ENCODE data around the gene TPK1. TPM values are rescaled to one million over a fixed set of nuclear protein-coding genes. Genes with fewer than 3 reads are reported as not detected.

The TPK1 gene
- total RNA-seq, 4 donors from 2014 or later: 2.5 to 22.7 (median 18.7) TPM

DNA sequence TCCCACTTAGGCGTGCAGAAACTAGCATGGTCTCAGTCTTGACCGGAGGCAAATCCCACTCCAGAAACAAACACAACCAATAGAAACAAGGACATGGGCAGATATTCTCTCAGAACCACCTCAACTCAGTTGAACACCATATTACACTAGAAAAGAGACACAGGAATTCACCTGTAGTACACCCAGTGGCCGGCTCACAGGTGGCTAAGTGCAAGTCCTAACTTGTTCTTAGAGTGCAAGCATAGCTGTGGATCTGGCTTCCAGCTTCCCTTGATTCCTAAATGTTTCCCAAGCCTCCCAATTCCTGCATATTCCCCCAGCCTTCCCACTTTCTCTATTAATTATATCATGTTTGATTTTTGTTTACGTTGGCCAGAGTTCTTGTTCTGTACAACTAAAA lies 164.4 kb downstream of the TPK1 start:
- Histone ChIP-seq H3K9me3 (no peaks in the 10 kb centered on the region), H3K4me3 (no peak overlapping the region), H3K27me3 (no peaks in the 10 kb centered on the region), H3K4me1 (no peaks in the 10 kb centered on the region), H3K27ac (no peak overlapping the region), H3K36me3 (no peaks in the 10 kb centered on the region)
- no peak for DNase-seq
- TF ChIP-seq POLR2A (IDR thresholded peaks at IDR 0.05): no peak
- TF ChIP-seq, protein P1, sequence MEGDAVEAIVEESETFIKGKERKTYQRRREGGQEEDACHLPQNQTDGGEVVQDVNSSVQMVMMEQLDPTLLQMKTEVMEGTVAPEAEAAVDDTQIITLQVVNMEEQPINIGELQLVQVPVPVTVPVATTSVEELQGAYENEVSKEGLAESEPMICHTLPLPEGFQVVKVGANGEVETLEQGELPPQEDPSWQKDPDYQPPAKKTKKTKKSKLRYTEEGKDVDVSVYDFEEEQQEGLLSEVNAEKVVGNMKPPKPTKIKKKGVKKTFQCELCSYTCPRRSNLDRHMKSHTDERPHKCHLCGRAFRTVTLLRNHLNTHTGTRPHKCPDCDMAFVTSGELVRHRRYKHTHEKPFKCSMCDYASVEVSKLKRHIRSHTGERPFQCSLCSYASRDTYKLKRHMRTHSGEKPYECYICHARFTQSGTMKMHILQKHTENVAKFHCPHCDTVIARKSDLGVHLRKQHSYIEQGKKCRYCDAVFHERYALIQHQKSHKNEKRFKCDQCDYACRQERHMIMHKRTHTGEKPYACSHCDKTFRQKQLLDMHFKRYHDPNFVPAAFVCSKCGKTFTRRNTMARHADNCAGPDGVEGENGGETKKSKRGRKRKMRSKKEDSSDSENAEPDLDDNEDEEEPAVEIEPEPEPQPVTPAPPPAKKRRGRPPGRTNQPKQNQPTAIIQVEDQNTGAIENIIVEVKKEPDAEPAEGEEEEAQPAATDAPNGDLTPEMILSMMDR (IDR thresholded peaks at IDR 0.05): no peak

DNA sequence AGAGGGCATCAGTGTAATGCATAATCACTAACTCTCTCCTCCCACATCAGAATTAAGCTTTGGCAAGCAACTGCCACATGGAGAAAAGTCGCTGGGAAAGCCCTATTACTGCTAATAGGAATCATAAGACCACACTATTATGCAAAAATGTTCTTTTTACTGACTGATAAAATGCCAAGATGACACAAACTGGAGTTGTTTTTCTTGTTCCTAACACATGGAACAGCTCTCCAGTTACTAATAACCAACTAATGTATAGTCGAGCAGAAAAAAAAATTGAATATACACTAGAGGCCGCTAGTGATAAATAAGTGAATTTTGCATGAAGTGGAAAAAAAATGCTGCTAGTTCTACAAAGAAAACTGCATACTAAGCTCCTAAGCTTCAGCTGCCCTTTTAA lies 165.6 kb downstream of the TPK1 start:
- Histone ChIP-seq H3K27ac (no peak overlapping the region), H3K36me3 (no peaks in the 10 kb centered on the region), H3K27me3 (no peaks in the 10 kb centered on the region), H3K9me3 (no peaks in the 10 kb centered on the region), H3K4me1 (no peaks in the 10 kb centered on the region), H3K4me3 (no peak overlapping the region)
- TF ChIP-seq, protein P1 (IDR thresholded peaks at IDR 0.05): peak in 1 of 6 experiments; percentile 13
- no peak for TF ChIP-seq POLR2A (IDR thresholded peaks at IDR 0.05)
- DNase-seq: no peak

DNA sequence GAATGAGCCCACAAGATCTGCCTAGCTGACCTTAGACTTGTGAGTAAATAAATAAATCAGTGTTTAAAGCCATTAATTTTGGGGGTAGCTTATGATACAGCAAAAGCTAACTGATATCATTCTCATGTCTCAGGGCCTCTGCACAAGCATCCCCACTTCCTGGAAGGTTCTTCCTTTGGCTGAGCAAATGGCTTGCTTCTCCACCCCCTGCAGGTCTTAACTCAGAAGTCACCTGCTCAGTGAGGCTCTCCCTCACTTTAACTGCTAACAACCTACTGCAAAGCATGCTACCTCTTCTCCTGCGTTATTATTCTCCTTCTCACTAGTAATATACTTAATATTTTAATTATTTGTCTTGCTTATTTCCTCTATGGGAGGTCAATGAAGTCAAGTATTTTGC lies 167.3 kb downstream of the TPK1 start:
- Histone ChIP-seq H3K27me3 (no peaks in the 10 kb centered on the region), H3K4me1 (no peaks in the 10 kb centered on the region), H3K27ac (no peak overlapping the region), H3K36me3 (no peaks in the 10 kb centered on the region), H3K9me3 (no peaks in the 10 kb centered on the region), H3K4me3 (no peak overlapping the region)
- no peak for TF ChIP-seq POLR2A (IDR thresholded peaks at IDR 0.05)
- TF ChIP-seq, protein P1 (IDR thresholded peaks at IDR 0.05): no peak
- DNase-seq: no peak

DNA sequence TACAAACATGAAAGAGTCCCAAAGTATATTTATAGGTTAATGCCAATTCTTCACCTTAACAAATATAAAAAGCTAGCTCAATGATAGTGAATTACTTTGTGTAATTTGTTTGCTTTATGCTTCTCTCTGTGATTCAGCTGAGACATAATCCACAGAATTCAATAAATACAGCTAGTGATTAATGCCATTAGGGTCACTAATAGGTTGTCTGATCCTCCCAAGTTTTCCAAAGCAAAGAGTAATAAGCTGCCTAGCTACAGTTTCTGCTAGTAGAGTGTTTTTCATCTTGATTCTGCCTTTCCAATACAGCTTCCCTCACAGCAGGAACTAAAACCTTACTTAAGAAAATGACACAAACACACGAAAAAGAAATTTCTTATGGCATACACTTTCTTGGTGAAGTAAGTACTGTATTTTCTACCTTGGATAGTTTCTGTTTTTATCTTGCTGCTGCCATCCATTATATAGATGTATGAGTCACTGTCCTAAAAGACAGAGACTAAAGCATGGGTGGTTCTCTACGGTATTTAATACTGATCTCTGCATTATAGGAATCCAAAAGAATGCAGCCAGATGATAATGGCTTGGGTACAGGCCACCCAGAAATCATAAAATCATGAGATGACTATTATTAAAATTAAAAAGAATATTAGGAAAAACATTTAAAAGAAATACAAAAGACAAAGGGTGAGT lies 170.0 kb downstream of the TPK1 start:
- no peaks in the 10 kb centered on the region for H3K27me3 ChIP-seq
- no peak overlapping the region for H3K4me3 ChIP-seq
- no peak for TF ChIP-seq POLR2A (IDR thresholded peaks at IDR 0.05)
- TF ChIP-seq, protein P1 (IDR thresholded peaks at IDR 0.05): no peak
- H3K4me1 ChIP-seq: no peaks in the 10 kb centered on the region
- H3K27ac ChIP-seq: no peak overlapping the region
- no peaks in the 10 kb centered on the region for H3K36me3 ChIP-seq
- H3K9me3 ChIP-seq: no peaks in the 10 kb centered on the region
- DNase-seq: no peak

DNA sequence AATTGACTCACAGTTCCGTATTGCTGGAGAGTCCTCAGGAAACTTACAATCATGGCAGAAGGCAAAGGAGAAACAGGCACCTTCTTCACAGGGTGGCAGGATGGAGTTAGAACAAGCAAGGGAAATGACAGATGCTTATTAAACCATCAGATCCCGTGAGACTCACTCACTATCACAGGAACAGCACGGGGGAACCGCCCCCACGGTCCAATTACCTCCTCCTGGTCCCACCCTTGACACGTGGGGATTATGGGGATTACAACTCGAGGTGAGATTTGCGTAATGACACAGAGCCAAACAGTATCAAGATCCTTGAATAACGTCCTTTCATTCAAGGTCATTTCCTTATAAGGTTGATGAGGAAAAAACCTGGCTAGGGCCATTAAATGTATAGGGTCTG lies 176.6 kb downstream of the TPK1 start:
- no peak overlapping the region for H3K27ac ChIP-seq
- no peaks in the 10 kb centered on the region for H3K4me1 ChIP-seq
- no peak for DNase-seq
- no peak overlapping the region for H3K4me3 ChIP-seq
- H3K36me3 ChIP-seq: no peaks in the 10 kb centered on the region
- H3K27me3 ChIP-seq: no peaks in the 10 kb centered on the region
- TF ChIP-seq POLR2A (IDR thresholded peaks at IDR 0.05): no peak
- TF ChIP-seq, protein P1 (IDR thresholded peaks at IDR 0.05): no peak
- no peaks in the 10 kb centered on the region for H3K9me3 ChIP-seq

All from Peyer's patch (tissue), 4 donors.